GM18517 (cell line): ENCODE data around the gene QKI.

Source experiments
- ATAC-seq: cut with Tn5 transposase; IDR thresholded peaks from one replicate; pipeline ENCODE4 v1.9.1; 2021; ENCODE audit warnings: mild to moderate bottlenecking, moderate library complexity; ENCODE audit not compliant: unreplicated experiment

Gene QKI

GRCh38 chr6:163527291-163527690 is 112.8 kb downstream of the QKI start:
- ATAC-seq: no peak

- no peak for ATAC-seq
These were observed 115.1 kb downstream of the QKI start for GRCh38 chr6:163529605-163530004.

GRCh38 chr6:163530406-163530805 is 115.9 kb downstream of the QKI start:
- no peak for ATAC-seq

DNA sequence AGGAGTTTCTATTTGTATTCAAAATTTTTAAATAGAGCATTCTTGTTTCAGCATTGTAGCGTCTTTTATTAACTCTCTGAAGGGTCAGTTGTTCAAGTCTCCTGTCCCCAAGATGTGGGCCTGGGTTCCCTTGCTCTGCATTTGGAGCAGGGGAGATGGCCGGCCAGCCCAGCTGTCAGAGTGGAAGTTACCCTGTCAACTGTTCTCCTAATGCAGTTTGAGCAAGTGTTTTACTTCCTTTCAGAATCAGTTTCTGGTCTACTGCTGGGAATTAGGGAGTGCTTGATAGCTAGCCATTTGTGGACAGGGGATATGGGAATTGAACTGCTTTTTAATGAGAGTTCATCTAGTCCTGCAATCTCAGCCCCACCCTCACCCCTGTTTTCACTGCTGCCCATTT is 116.6 kb downstream of the QKI start:
- ATAC-seq: no peak

DNA sequence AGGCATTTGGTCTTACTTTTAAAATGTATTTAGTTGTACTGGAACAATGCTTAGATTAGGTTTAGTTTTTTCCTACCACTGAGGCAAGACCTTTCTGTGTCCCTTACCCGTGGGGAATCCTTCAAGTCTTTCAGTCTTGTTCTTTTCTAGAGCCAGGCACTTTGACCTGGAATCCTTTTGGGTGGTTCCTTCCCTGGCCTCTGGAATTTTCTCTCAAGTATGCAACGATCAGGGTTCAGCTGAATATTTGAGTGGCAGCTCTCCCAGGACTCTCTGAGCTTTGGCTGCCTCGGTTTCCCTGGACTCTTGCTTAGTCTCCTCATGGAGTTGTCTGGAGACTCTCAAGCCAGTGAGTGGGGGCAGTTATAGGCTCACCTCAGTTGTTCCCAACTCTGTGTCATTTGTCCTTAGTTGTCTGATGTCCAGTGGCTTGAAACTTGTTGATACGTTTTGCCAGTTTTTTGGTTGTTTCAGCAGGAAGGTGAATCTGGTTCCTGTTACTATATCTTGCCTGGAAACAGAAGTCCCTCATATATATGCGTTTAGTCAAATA is 118.1 kb downstream of the QKI start:
- ATAC-seq: no peak

GRCh38 chr6:163533443-163533842 is 118.9 kb downstream of the QKI start:
- no peak for ATAC-seq

DNA sequence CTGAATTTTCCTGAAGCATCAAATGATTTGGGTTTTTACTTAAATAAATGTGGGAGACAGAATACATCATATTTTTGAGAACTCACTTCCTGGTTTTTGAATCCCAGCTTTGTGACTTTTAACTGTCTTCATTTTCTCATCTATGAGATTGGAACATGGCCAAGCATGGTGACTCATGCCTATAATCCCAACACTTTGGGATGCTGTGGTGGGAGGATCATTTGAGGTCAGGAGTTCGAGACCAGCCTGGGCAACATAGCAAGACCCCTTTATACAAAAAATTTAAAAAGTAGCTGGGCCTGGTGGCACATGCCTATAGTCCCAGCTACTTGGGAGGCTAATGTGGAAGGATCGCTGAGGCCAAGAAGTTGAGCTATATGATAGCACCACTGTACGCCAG is 122.3 kb downstream of the QKI start:
- ATAC-seq: no peak

DNA sequence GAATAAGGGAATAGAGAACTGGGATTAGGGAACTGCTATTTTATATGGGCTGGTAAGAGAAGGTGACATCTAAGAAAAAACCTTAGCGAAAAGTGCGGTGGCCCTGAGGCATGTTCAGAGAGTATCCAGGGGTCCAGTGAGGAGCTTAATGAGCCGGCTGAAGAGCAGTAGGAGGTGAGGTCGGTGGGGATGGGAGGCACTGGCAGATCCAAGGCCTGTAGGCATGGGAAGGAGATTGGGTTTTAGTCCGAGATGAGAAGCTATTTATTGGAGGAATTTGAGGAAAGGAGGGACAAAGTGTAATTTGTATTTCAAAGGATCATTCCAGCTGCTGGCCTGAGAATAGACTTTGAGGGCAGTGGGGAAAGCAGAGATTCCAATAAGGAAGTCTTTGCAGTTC is 123.8 kb downstream of the QKI start:
- ATAC-seq: no peak

DNA sequence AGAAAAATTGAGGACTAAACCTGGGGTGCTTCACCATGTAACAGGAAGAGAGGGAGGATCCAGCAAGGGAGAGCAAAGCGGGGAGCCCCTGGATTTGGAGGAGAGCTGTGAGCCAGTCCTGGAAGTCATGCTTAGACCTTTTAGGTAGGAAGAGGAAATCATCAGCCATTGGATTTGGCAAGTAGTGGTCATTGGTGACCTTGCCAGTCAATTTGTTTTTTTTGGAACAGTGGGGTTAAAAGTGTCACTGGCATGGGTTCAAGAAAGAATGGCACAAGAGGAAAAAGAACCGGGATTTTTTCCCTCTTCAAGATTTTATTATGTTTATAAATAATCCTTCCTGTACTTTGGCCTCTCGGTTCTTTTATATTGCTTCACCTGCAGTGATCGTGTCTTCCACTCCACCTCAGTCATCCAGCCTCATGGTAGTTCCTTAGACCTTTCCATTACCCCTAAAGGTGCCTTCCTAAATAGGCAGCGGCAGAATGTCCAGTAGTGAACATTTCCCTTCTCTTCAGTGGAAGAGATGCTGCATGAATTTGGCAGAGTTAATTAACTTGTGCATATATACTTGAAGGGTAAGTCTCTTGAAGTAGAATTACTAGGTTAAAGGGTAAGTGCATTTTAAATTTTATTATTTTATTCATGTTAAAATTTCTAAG is 124.7 kb downstream of the QKI start:
- ATAC-seq: no peak

- no peak for ATAC-seq
These were observed 128.8 kb downstream of the QKI start for GRCh38 chr6:163543321-163543720.

GRCh38 chr6:163545370-163545769 is 130.9 kb downstream of the QKI start:
- ATAC-seq: no peak

DNA sequence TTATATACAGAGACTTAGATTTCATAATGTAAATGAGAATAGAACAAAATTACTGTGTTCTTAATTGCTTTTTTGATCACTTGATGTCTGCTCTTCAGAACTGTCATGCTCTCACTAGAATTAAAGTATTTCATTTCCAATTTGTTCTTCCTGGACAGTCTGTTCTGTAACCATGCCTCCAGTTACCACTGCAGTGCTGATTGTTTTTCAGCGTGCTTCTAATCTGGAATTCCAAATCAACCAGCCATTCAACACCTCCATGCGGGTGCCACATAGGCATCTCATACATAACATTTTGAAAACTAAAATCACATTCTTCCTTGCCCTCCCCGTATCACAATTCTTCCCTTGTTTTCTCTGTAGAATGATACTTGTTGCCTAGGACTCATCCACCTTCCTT is 132.8 kb downstream of the QKI start:
- no peak for ATAC-seq

- ATAC-seq: no peak
These were observed 134.1 kb downstream of the QKI start for GRCh38 chr6:163548624-163549023.

DNA sequence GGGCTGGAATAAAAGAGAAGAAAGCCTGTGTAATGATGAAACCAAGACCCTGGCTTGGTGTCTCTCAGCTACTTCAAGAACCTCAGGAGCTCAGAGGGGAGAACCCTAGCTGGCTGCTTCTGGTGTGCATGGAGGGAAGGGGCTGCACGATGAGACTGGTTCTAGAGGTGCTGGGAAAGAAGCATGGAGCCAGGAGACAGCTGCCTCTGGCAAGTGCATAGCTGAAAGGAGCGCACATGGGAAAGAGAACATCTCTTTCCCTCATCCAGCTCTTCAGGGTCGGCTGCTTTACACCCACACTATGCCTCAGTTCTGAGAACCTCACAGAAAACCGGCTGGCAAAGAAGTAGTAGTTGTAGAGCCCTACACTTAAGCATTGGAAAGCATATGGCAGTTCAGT is 139.5 kb downstream of the QKI start:
- no peak for ATAC-seq

- ATAC-seq: no peak
These were observed 140.1 kb downstream of the QKI start for GRCh38 chr6:163554663-163555062.

GRCh38 chr6:163559661-163560060 is 145.1 kb downstream of the QKI start:
- ATAC-seq: no peak

GRCh38 chr6:163563318-163563717 is 148.8 kb downstream of the QKI start:
- ATAC-seq: no peak

DNA sequence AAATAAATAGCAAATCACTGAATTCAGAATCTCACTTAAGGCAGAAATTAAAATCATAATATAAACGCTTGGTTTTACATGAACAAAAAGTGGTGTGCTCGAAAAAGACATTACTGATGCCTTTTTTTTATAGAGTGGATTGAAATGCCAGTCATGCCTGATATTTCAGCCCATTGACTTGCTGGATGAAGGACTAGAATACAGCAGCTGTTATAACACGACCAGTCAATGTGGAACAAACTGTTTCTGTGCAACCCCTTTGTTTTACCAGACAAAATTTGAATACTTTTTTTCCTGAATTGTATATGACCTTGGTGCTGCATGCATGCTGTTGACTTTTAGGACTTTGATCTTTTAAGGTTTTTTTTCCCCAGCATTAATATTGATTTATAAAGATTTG is 150.0 kb downstream of the QKI start:
- no peak for ATAC-seq

DNA sequence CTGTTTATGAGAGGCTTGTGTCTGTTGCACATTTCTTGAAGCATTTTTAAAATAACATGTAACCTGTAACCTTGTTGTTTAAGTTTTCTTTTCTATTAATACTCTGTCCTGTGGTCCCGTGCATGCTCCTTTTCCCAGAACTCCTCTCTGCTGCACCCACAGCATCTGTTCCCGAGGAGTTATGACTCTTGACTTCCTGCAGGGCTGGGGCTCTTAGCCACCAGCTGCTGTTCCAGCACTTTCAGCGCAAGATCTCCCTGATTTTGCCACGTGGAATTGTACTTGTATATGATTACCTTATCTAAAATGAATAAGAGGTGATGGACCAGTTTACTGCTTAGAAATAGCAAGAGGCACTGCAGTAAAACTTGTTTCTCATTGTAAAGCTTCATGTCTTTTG is 150.6 kb downstream of the QKI start:
- no peak for ATAC-seq

DNA sequence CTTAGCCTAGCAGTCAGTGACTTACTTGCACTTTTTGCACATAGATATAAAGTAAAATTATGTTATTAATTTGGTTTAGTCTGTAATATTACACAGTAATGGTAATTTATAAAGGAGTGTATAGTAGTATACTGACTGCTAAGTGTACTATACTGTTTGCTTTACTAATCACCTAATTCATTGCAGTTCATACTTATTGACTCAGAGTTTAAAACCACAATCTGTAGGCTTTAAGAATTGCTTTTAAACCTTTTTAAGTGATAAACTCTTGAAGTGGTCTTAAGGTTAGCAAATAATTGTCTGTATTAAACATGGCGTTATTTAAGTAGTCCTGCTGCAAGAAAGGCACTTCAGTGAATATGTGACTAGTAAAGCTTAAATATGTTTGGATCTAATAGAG is 151.5 kb downstream of the QKI start:
- no peak for ATAC-seq

GRCh38 chr6:163568275-163568674 is 153.8 kb downstream of the QKI start:
- ATAC-seq: no peak

DNA sequence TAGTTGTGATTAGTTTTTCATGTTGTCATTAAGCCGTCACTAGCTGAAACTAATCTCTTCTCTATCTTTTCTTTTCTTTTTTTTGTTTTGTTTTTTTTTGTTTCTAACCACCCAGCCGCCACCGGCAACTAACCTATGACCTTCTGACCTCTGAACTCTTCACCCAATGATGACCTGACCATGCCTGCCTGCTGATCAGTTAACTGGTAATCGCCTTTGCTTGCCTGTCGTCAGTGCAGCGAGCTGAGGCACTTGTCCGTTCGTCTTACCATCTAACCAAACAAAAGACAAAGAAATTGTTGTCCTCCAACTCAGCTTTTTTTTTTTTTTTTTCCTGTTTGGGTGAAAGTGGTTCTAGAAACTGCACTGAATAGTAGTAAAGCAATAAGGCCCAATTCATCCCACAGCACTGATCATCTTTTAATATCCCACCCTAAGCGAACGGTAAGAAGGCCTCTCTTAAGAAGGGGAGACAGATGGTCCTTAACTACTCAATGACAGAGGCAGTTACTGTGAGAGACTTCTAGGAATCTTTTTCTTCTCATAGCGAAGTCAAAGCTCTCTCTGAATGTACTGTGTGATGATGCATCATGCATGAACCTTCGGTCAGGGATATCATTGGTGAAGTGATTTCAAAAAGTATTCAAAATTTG is 156.2 kb downstream of the QKI start:
- ATAC-seq: no peak

GRCh38 chr6:163571730-163572129 is 157.2 kb downstream of the QKI start:
- ATAC-seq: no peak
